Right lobe of liver (tissue), 6 donors: ENCODE data around the gene DNASE1L2. TPM values are rescaled to one million over a fixed set of nuclear protein-coding genes. Genes with fewer than 3 reads are reported as not detected.

Experiments used
- ATAC-seq, 4 donors: fragments of 200-7000 bp; cut with Tn5 transposase; one replicate each; pipeline ENCODE4 v1.9.1; 2020; ENCODE audit warnings: mild to moderate bottlenecking in 4 of 4, moderate library complexity in 4 of 4
- DNase-seq, 3 donors: peaks; one replicate each; pipeline ENCODE4 v3.0.0-alpha.2; 2020
- H3K27ac ChIP-seq, 3 donors: fragments of 200-600 bp; one replicate each; pipeline ENCODE4 v1.8.0; 2022
- H3K27me3 ChIP-seq, 2 donors: fragments of 200-600 bp; one replicate each; pipeline ENCODE4 v1.8.0; 2022
- H3K36me3 ChIP-seq, 4 donors: fragments of 200-600 bp; sonication (generic) in 1 of 4; one replicate each; pipeline versions ENCODE4 v1.5.1 to v1.8.0; 2017 to 2022; ENCODE audit warnings: control low read depth in 1 of 4
- H3K4me1 ChIP-seq, 4 donors: fragments of 200-600 bp; sonication (generic) in 1 of 4; one replicate each; pipeline versions ENCODE4 v1.5.1 to v1.8.0; 2017 to 2022; ENCODE audit warnings: control low read depth in 1 of 4
- H3K4me3 ChIP-seq, 3 donors: fragments of 200-600 bp; one replicate each; pipeline ENCODE4 v1.8.0; 2022
- H3K9me3 ChIP-seq, 4 donors: fragments of 200-600 bp; sonication (generic) in 1 of 4; one replicate each; pipeline versions ENCODE4 v1.5.1 to v1.8.0; 2017 to 2022; ENCODE audit warnings: control low read depth in 1 of 4
- POLR2A ChIP-seq: fragments of 450-650 bp; IDR thresholded peaks from one replicate; pipeline ENCODE4 v1.6.1; 2017; ENCODE audit warnings: antibody characterized with exemption, mild to moderate bottlenecking
- WGBS: methylation state at CpG from one replicate; pipeline ENCODE4 v1.1.6; 2018; ENCODE audit warnings: low coverage, low lambda C conversion rate; ENCODE audit not compliant: insufficient coverage; ENCODE audit errors: missing lambda C conversion rate; 5-methylcytosine and 5-hydroxymethylcytosine counted together
- intact Hi-C, 2 donors: fragments of 100-400 bp; cut with DNase I; formaldehyde crosslinking; loops; one replicate each; pipeline versions ENCODE4 v1.11.2 to v1.14.1; 2022
- total RNA-seq, 6 experiments: library from RNA; depleted of rRNA in 2 of 6; stranded (reverse); fragments of >200 nt in 2 of 6; fragmentation: NEBNext Ultra II Directional in 3 of 6; extraction: Animal tissue kit (Norgen Biotek cat#: 25700) in 3 of 6; gene quantifications; one replicate each; pipeline versions ENCODE4 v1.1.0 to v1.2.4, GENCODE V29; 2016 to 2023
- TF ChIP-seq, protein P1 (sequence below), 4 donors: fragments of 200-600 bp in 3 of 4; fragments of 450-650 bp in 1 of 4; IDR thresholded peaks; one replicate each; pipeline versions ENCODE4 v1.5.1 to v1.8.0; 2016 to 2022; ENCODE audit warnings: antibody characterized with exemption in 4 of 4, mild to moderate bottlenecking in 2 of 4
- donor health status: DM: no; HTN: yes; CAD: no.
- donor health status: DM: no; HTN: no; CAD: no.
- donor health status: DM: no; HTN: no; CAD: no.
- donor health status: DM: no; HTN: yes; CAD: no.
- donor health status: DM: no; HTN: yes; CAD: no.

DNASE1L2 gene
- total RNA-seq, 6 experiments from 2014 or later = 0.31 to 1.1 (median 0.40) TPM; not detected in 1

DNA sequence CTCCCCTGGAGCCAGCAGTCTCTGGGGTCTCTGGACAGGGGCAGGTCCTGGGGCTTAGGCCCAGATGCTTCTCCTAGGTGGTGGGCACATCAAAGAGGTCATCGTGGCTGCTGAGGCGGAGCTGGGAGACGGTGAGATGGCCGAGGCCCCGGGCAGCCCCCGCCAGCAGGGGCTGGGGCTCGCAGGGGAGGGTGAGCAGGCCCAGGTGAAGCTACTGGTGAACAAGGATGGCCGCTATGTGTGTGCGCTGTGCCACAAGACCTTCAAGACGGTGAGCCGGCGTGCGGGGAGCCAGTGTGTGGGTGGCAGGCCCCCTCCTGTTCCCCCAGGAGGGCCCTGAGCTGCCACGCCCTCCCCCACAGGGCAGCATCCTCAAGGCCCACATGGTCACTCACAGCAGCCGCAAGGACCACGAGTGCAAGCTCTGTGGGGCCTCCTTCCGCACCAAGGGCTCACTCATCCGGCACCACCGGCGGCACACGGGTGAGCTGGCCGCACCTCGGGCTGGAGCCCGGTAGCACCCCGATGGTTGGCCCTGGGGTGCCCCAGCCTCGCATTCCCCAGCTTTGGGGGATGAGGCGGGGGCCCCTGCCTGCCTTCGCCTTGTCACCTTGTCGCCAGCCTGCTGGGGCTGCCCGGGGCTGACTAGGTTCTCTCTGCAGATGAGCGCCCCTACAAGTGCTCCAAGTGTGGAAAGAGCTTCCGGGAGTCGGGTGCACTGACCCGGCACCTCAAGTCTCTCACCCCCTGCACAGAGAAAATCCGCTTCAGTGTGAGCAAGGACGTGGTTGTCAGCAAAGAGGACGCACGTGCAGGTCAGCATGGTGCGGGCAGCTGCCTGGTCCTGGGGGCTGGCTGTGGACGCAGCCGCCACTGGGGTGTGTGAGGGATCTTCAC lies 3.9 kb upstream of the DNASE1L2 start:
- TF ChIP-seq, protein P1, sequence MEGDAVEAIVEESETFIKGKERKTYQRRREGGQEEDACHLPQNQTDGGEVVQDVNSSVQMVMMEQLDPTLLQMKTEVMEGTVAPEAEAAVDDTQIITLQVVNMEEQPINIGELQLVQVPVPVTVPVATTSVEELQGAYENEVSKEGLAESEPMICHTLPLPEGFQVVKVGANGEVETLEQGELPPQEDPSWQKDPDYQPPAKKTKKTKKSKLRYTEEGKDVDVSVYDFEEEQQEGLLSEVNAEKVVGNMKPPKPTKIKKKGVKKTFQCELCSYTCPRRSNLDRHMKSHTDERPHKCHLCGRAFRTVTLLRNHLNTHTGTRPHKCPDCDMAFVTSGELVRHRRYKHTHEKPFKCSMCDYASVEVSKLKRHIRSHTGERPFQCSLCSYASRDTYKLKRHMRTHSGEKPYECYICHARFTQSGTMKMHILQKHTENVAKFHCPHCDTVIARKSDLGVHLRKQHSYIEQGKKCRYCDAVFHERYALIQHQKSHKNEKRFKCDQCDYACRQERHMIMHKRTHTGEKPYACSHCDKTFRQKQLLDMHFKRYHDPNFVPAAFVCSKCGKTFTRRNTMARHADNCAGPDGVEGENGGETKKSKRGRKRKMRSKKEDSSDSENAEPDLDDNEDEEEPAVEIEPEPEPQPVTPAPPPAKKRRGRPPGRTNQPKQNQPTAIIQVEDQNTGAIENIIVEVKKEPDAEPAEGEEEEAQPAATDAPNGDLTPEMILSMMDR (IDR thresholded peaks at IDR 0.05) = no peak
- TF ChIP-seq POLR2A = no peak
- DNase-seq = peak in 2 of 3 donors; percentile 18 to 49

GRCh38 chr16:2233046-2233775 lies 3.0 kb upstream of the DNASE1L2 start:
- Histone ChIP-seq H3K27ac (no peak overlapping the region), H3K36me3 (peaks cover 0 to 56% (median 17%) of the 10 kb centered on the region in 4 donors), H3K9me3 (no peaks in the 10 kb centered on the region), H3K4me3 (no peak overlapping the region), H3K4me1 (peaks cover 0 to 17% (median 0%) of the 10 kb centered on the region in 4 donors), H3K27me3 (no peaks in the 10 kb centered on the region)
- peak in 1 of 3 donors; percentile 55 for DNase-seq
- TF ChIP-seq, protein P1 (IDR thresholded peaks at IDR 0.05) = no peak
- TF ChIP-seq POLR2A = no peak
- intact Hi-C loops = no loop called here
- 94% methylated on average over 6 of the region's 28 CpGs for WGBS
- no peak for ATAC-seq

More for the DNA sequence above, 3.9 kb upstream of the DNASE1L2 start:
- Histone ChIP-seq H3K4me1 (peaks cover 0 to 13% (median 0%) of the 10 kb centered on the region in 4 donors), H3K27ac (no peak overlapping the region), H3K27me3 (no peaks in the 10 kb centered on the region), H3K36me3 (peaks cover 0 to 57% (median 17%) of the 10 kb centered on the region in 4 donors), H3K4me3 (no peak overlapping the region), H3K9me3 (no peaks in the 10 kb centered on the region)
- intact Hi-C loops = no loop called here
- WGBS = no CpG with 5 or more reads among the region's 41 CpGs
- no peak for ATAC-seq

GRCh38 chr16:2233872-2234812 lies 2.1 kb upstream of the DNASE1L2 start:
- Histone ChIP-seq H3K4me1 (peaks cover 0 to 17% (median 0%) of the 10 kb centered on the region in 4 donors), H3K27ac (no peak overlapping the region), H3K27me3 (no peaks in the 10 kb centered on the region), H3K9me3 (no peaks in the 10 kb centered on the region), H3K4me3 (no peak overlapping the region), H3K36me3 (peaks cover 0 to 47% (median 17%) of the 10 kb centered on the region in 4 donors)
- ATAC-seq (no peak), DNase-seq (peak in 1 of 3 donors; percentile 52)
- WGBS = 87% methylated on average over 3 of the region's 51 CpGs
- intact Hi-C loops = no loop called here
- TF ChIP-seq, protein P1 (IDR thresholded peaks at IDR 0.05) = no peak
- no peak for TF ChIP-seq POLR2A

DNA sequence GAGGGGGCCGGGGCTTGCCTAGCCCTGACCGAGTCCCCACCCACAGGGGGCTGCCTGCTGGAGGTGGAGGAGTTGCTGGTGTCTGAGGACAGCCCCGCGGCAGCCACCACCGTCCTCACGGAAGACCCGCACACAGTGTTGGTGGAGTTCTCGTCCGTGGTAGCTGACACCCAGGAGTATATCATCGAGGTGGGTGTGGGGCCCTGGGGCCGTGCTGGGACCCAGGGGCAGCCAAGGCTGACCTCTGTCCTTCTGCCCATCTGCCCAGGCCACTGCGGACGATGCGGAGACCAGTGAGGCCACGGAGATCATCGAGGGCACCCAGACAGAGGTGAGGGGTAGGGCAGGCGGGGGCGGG lies 1.5 kb upstream of the DNASE1L2 start:
- intact Hi-C loops = no loop called here
- H3K27me3 ChIP-seq = no peaks in the 10 kb centered on the region
- WGBS = no CpG with 5 or more reads among the region's 18 CpGs
- H3K27ac ChIP-seq = no peak overlapping the region
- no peaks in the 10 kb centered on the region for H3K9me3 ChIP-seq
- H3K4me3 ChIP-seq = no peak overlapping the region
- ATAC-seq (no peak), DNase-seq (peak in 1 of 3 donors; percentile 53)
- TF ChIP-seq, protein P1 (IDR thresholded peaks at IDR 0.05) = no peak
- TF ChIP-seq POLR2A = no peak
- H3K4me1 ChIP-seq = peaks cover 0 to 17% (median 0%) of the 10 kb centered on the region in 4 donors
- H3K36me3 ChIP-seq = peaks cover 0 to 40% (median 15%) of the 10 kb centered on the region in 4 donors
